B cell (primary cell): Measurements from ENCODE around the gene SASH1. TPM values are rescaled to one million over a fixed set of nuclear protein-coding genes. Genes with fewer than 3 reads are reported as not detected.
"Not testable (repeated sequence)": the region's sequence is repeated elsewhere in the genome, so short reads cannot be mapped to it uniquely, and the experiment has no call there.

ENCODE experiments used
- ATAC-seq: fragments of 200-7000 bp; cut with Tn5 transposase; one replicate; pipeline ENCODE4 v1.10.0; 2021; ENCODE audit warnings: low read depth, mild to moderate bottlenecking, moderate number of reproducible peaks, moderate library complexity
- CTCF ChIA-PET: fragments of 350-600 bp; sonication (Branson Sonifier 250); formaldehyde crosslinking; loops from one replicate; lab custom pipeline; 2021; ENCODE audit warnings: antibody characterized with exemption, inconsistent platforms; lab: Charles Lee
- POLR2A ChIA-PET: fragments of 350-600 bp; sonication (Branson Sonifier 250); formaldehyde crosslinking; loops from one replicate; lab custom pipeline; 2021; ENCODE audit warnings: antibody characterized with exemption; lab: Charles Lee
- DNase-seq: peaks from one replicate; pipeline ENCODE4 v3.0.0; 2013
- H2AFZ ChIP-seq: 2 replicates; pipeline ENCODE4 v1.6.1; 2012; ENCODE audit warnings: mild to moderate bottlenecking, low read depth, low read length; ENCODE audit not compliant: insufficient read depth, poor library complexity, severe bottlenecking
- H3K27ac ChIP-seq, 2 donors: 1 replicate in 1 of 2; 2 replicates in 1 of 2; pipeline ENCODE4 v1.5.1; 2012 to 2013; ENCODE audit warnings: low read length in 2 of 2, mild to moderate bottlenecking in 2 of 2, moderate library complexity in 1 of 2
- H3K27me3 ChIP-seq, 4 experiments: fragments of 200-600 bp in 1 of 4; sonication (generic) in 1 of 4; replicated peaks in 1 of 4; 1 replicate in 2 of 4; 2 replicates in 2 of 4; pipeline versions ENCODE4 v1.6.1 to v1.7.0; 2013 to 2016; ENCODE audit warnings: low read length in 3 of 4, mild to moderate bottlenecking in 2 of 4, mixed read lengths in 1 of 4, moderate library complexity in 1 of 4; ENCODE audit not compliant: insufficient read depth in 4 of 4, control insufficient read depth in 3 of 4; ENCODE audit errors: control extremely low read depth in 1 of 4
- H3K36me3 ChIP-seq, 2 experiments: replicated peaks in 1 of 2; 1 replicate in 1 of 2; 2 replicates in 1 of 2; pipeline versions ENCODE4 v1.6.1 to v1.7.1; 2013; ENCODE audit warnings: low read length in 1 of 2; ENCODE audit not compliant: insufficient read depth in 2 of 2, control insufficient read depth in 1 of 2; ENCODE audit errors: control extremely low read depth in 1 of 2, extremely low read depth in 1 of 2
- H3K4me1 ChIP-seq, 2 donors: fragments of 200-600 bp in 1 of 2; sonication (generic) in 1 of 2; 1 replicate in 1 of 2; 2 replicates in 1 of 2; pipeline versions ENCODE4 v1.5.1 to v1.6.1; 2013 to 2017; ENCODE audit warnings: low read length in 2 of 2; ENCODE audit not compliant: control insufficient read depth in 2 of 2, insufficient read depth in 2 of 2
- H3K4me2 ChIP-seq: replicated peaks from 2 replicates; pipeline ENCODE3; 2012; ENCODE audit warnings: mild to moderate bottlenecking, low read depth, low read length; ENCODE audit not compliant: poor library complexity, severe bottlenecking
- H3K4me3 ChIP-seq, 5 experiments: fragments of 200-600 bp in 1 of 5; sonication (generic) in 1 of 5; 1 replicate in 3 of 5; 2 replicates in 2 of 5; pipeline versions ENCODE4 v1.5.1 to v1.7.0; 2011 to 2016; ENCODE audit warnings: low read length in 4 of 5, mild to moderate bottlenecking in 4 of 5, low read depth in 2 of 5, control low read depth in 1 of 5, moderate library complexity in 1 of 5; ENCODE audit not compliant: insufficient read depth in 1 of 5; ENCODE audit errors: control extremely low read depth in 1 of 5, extremely low read depth in 1 of 5
- H3K79me2 ChIP-seq: fragments of 200-600 bp; sonication (generic); one replicate; pipeline ENCODE4 v1.6.0; 2016; ENCODE audit warnings: low read length; ENCODE audit not compliant: control insufficient read depth, insufficient read depth
- H3K9ac ChIP-seq: fragments of 200-600 bp; sonication (generic); 2 replicates; pipeline ENCODE4 v1.6.1; 2017; ENCODE audit warnings: mild to moderate bottlenecking, low read length, moderate library complexity
- H3K9me3 ChIP-seq, 3 donors: one replicate each; pipeline versions ENCODE4 v1.6.1 to v1.7.1; 2013; ENCODE audit warnings: low read length in 2 of 3; ENCODE audit not compliant: control insufficient read depth in 2 of 3, insufficient read depth in 1 of 3; ENCODE audit errors: control extremely low read depth in 1 of 3
- H4K20me1 ChIP-seq: 2 replicates; pipeline ENCODE4 v1.6.0; 2012; ENCODE audit warnings: mild to moderate bottlenecking, low read length; ENCODE audit not compliant: insufficient read depth, control insufficient read depth, poor library complexity, severe bottlenecking
- H3K27ac Mint-ChIP-seq: one replicate; pipeline ENCODE4 v1.8.0; 2021; ENCODE audit warnings: mixed read lengths
- H3K27me3 Mint-ChIP-seq: one replicate; pipeline ENCODE4 v1.8.0; 2021; ENCODE audit warnings: mixed read lengths
- H3K4me1 Mint-ChIP-seq: one replicate; pipeline ENCODE4 v1.8.0; 2021; ENCODE audit warnings: mixed read lengths
- H3K4me3 Mint-ChIP-seq: one replicate; pipeline ENCODE4 v1.8.0; 2021; ENCODE audit warnings: mixed read lengths
- H3K9me3 Mint-ChIP-seq: one replicate; pipeline ENCODE4 v1.8.0; 2022; ENCODE audit warnings: mixed read lengths; ENCODE audit not compliant: insufficient read depth
- EZH2 ChIP-seq: IDR thresholded peaks from 2 replicates; pipeline ENCODE4 v1.6.1; 2012; ENCODE audit warnings: borderline replicate concordance, low read depth, mild to moderate bottlenecking, moderate library complexity, low read length; ENCODE audit not compliant: insufficient read depth, poor library complexity, severe bottlenecking
- WGBS: methylation state at CpG from one replicate; pipeline ENCODE4 v1.1.5; 2013; ENCODE audit warnings: missing lambda C conversion rate; ENCODE audit not compliant: insufficient coverage; 5-methylcytosine and 5-hydroxymethylcytosine counted together
- intact Hi-C: fragments of 100-400 bp; cut with micrococcal nuclease; formaldehyde crosslinking; loops from one replicate; pipeline ENCODE4 v1.10.0; 2022
- polyA plus RNA-seq: library from polyadenylated mRNA; depleted of rRNA; stranded (reverse); fragments of >200 nt; gene quantifications from 2 replicates; pipeline ENCODE4 v1.2.3, GENCODE V29; 2012
- total RNA-seq, 2 donors: library from RNA; stranded (reverse); fragments of 120-200 nt in 1 of 2; gene quantifications; 1 replicate in 1 of 2; 2 replicates in 1 of 2; pipeline versions ENCODE4 v1.2.3 to v1.2.4, GENCODE V29; 2013 to 2022
- TF ChIP-seq, protein P1 (sequence below): fragments of 200-600 bp; IDR thresholded peaks from one replicate; pipeline ENCODE4 v1.8.0; 2022; ENCODE audit warnings: antibody characterized with exemption, mild to moderate bottlenecking

Gene SASH1
- total and polyA plus RNA-seq, 2 donors (not counting 1 experiment from before 2014, with no cell fraction given), result 0.01 to 0.07 TPM

DNA sequence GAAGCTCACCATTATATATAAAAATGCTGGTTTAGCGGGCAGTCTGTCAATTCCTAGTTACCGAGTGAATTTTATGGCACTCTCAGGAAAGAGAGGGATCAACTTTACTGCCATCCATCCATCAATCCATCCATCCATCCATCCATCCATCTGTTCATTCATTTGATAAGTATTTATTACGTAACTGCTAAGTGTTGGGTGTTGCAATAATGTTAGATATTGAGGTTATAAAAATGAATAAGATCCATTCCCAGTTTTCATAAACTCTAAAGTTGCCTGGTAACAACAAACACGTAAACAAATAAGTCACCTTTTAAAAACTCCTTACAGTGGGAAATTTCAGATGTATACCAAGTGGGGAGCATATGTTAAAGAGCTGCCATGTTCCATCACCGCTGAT lies 36.8 kb downstream of the SASH1 start:
- TF ChIP-seq, protein P1, sequence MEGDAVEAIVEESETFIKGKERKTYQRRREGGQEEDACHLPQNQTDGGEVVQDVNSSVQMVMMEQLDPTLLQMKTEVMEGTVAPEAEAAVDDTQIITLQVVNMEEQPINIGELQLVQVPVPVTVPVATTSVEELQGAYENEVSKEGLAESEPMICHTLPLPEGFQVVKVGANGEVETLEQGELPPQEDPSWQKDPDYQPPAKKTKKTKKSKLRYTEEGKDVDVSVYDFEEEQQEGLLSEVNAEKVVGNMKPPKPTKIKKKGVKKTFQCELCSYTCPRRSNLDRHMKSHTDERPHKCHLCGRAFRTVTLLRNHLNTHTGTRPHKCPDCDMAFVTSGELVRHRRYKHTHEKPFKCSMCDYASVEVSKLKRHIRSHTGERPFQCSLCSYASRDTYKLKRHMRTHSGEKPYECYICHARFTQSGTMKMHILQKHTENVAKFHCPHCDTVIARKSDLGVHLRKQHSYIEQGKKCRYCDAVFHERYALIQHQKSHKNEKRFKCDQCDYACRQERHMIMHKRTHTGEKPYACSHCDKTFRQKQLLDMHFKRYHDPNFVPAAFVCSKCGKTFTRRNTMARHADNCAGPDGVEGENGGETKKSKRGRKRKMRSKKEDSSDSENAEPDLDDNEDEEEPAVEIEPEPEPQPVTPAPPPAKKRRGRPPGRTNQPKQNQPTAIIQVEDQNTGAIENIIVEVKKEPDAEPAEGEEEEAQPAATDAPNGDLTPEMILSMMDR, result no peak
- no peak for TF ChIP-seq EZH2
- no CpG with 5 or more reads among the region's 5 CpGs for WGBS
- H3K27ac ChIP-seq, result no peak overlapping the region
- peaks cover 0 to 12% (median 2%) of the 10 kb centered on the region in 3 donors for H3K9me3 ChIP-seq
- Mint-ChIP-seq H3K9me3 (peaks cover 2% of the 10 kb centered on the region), H3K4me1 (no peaks in the 10 kb centered on the region), H3K27ac (no peak overlapping the region), H3K27me3 (peaks cover 9% of the 10 kb centered on the region), H3K4me3 (no peak overlapping the region)
- ChIA-PET POLR2A (no interaction called here), CTCF (no interaction called here)
- no peaks in the 10 kb centered on the region for H3K79me2 ChIP-seq
- no peaks in the 10 kb centered on the region for H4K20me1 ChIP-seq
- no peak overlapping the region for H3K4me3 ChIP-seq
- H3K4me2 ChIP-seq, result no peak overlapping the region
- H3K27me3 ChIP-seq, result peaks cover 0 to 3% (median 0%) of the 10 kb centered on the region in 4 experiments
- no peaks in the 10 kb centered on the region for H3K36me3 ChIP-seq
- no peaks in the 10 kb centered on the region for H3K4me1 ChIP-seq
- ATAC-seq (no peak), DNase-seq (no peak)
- intact Hi-C loops, result no loop called here
- no peak overlapping the region for H2AFZ ChIP-seq
- H3K9ac ChIP-seq, result no peak overlapping the region

DNA sequence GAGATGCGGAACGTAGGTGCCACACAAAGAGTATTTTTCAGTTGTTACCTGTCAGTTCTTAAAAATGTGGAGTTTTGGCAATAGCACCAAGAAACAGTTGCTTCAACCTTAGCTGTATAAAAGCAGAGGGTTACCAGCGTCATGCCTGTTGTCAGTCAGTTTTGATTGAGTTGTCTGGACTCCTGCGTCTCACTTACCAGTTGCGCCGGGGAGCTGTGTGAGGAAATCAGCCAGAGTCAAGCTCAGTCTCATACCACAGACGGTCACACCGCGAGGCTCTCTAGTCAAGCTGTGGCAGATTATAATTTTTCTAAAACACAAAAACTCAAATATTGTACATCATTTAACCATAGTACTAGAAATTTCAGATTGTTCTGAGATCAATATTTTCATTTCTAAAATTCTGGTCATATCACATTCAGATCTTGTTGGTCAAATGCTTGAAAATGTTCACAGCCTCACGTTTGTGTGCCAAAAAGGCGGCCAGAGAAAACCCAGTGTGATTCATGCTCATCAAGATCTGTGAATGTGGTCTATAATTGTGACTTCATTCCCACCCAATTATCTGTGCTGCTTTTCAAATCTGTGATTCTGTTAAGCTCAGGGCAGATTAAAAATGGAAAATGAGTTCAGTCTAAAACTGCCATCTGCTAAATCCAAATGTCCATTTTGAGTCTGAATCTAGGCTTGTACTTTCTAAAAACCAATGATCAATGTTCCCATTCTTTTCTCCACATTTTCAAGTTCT lies 37.5 kb downstream of the SASH1 start:
- H3K27me3 ChIP-seq, result peaks cover 0 to 3% (median 0%) of the 10 kb centered on the region in 4 experiments
- no peaks in the 10 kb centered on the region for H3K36me3 ChIP-seq
- H3K9me3 ChIP-seq, result peaks cover 0 to 12% (median 2%) of the 10 kb centered on the region in 3 donors
- no peaks in the 10 kb centered on the region for H3K4me1 ChIP-seq
- H4K20me1 ChIP-seq, result no peaks in the 10 kb centered on the region
- TF ChIP-seq, protein P1, result no peak
- no peak for TF ChIP-seq EZH2
- intact Hi-C loops, result no loop called here
- Mint-ChIP-seq H3K4me1 (no peaks in the 10 kb centered on the region), H3K27ac (no peak overlapping the region), H3K27me3 (peaks cover 9% of the 10 kb centered on the region), H3K9me3 (peaks cover 2% of the 10 kb centered on the region), H3K4me3 (no peak overlapping the region)
- H3K27ac ChIP-seq, result no peak overlapping the region
- POLR2A ChIA-PET, result no interaction called here
- CTCF ChIA-PET, result interaction anchor here (0.9 kb wide), 1 partner anchor 12 kb away, joined by 3 read pairs; no protein-coding TSS in a partner anchor
- DNase-seq (no peak), ATAC-seq (no peak)
- WGBS, result 95% methylated on average over 6 of the region's 11 CpGs
- no peak overlapping the region for H3K4me3 ChIP-seq
- H3K9ac ChIP-seq, result no peak overlapping the region
- no peak overlapping the region for H3K4me2 ChIP-seq
- H2AFZ ChIP-seq, result no peak overlapping the region
- H3K79me2 ChIP-seq, result no peaks in the 10 kb centered on the region

DNA sequence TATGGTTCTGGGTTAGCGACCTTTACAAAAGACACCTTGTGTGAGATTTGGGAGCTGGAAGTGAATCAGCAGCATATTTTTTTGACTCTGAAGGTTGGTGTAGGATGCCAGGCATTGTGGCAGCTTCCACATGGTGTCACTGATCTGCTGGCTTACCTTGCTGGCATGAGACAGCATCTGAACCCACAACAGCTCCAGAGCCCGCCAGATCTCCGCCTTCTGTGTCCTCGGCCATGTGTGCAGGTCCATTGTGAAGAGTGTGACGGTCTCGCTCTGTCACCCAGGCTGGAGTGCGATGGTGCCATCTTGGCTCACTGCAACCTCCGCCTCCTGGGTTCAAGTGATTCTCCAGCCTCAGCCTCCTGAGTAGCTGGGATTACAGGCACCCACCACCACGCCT lies 39.4 kb downstream of the SASH1 start:
- H3K9me3 ChIP-seq, ATAC-seq, CTCF ChIA-PET, POLR2A ChIA-PET, intact Hi-C loops, H3K27ac Mint-ChIP-seq, H3K9me3 Mint-ChIP-seq, H3K79me2 ChIP-seq, H3K4me1 Mint-ChIP-seq, H3K9ac ChIP-seq, H2AFZ ChIP-seq, DNase-seq, H3K27me3 ChIP-seq, H3K27ac ChIP-seq, H3K4me3 ChIP-seq, H4K20me1 ChIP-seq, H3K4me2 ChIP-seq, H3K4me1 ChIP-seq, H3K4me3 Mint-ChIP-seq, H3K36me3 ChIP-seq, H3K27me3 Mint-ChIP-seq: not testable (repeated sequence)
- 96% methylated on average over 8 of the region's 9 CpGs for WGBS
